Activated CD8-positive, alpha-beta memory T cell treated with anti-CD3 and anti-CD28 coated beads, Interleukin-2, amount 50 U/mL, for 1 hour (primary cell): ENCODE measurements around the gene TMEM204.

Experiments used
- DNase-seq: peaks from one replicate; pipeline ENCODE4 v3.0.0-alpha.2; 2020; ENCODE audit errors: extremely low read depth

TMEM204 gene

GRCh38 chr16:1520461-1520860 lies 13.0 kb upstream of the TMEM204 start:
- DNase-seq, result no peak

GRCh38 chr16:1523581-1524245 lies 9.8 kb upstream of the TMEM204 start:
- no peak for DNase-seq

GRCh38 chr16:1524366-1524765 lies 9.1 kb upstream of the TMEM204 start:
- no peak for DNase-seq

GRCh38 chr16:1525871-1526607 lies 7.4 kb upstream of the TMEM204 start:
- DNase-seq, result no peak

- DNase-seq, result no peak
These were observed 6.6 kb upstream of the TMEM204 start for GRCh38 chr16:1526608-1527555.

- DNase-seq, result no peak
These were observed 5.3 kb upstream of the TMEM204 start for GRCh38 chr16:1527836-1528811.

- DNase-seq, result no peak
These were observed 4.4 kb upstream of the TMEM204 start for GRCh38 chr16:1528921-1529537.

GRCh38 chr16:1530349-1530882 lies 3.0 kb upstream of the TMEM204 start:
- no peak for DNase-seq

- DNase-seq, result no peak
These were observed 2.4 kb upstream of the TMEM204 start for GRCh38 chr16:1530883-1531637.

- DNase-seq, result no peak
These were observed 1.9 kb upstream of the TMEM204 start for GRCh38 chr16:1531638-1531910.

- no peak for DNase-seq
These were observed 1.2 kb upstream of the TMEM204 start for GRCh38 chr16:1532081-1532760.

- no peak for DNase-seq
These were observed 695 bp upstream of the TMEM204 start for GRCh38 chr16:1532771-1533170.

- no peak for DNase-seq
These were observed 855 bp downstream of the TMEM204 start for GRCh38 chr16:1534021-1535020.

- no peak for DNase-seq
These were observed 2.2 kb downstream of the TMEM204 start for GRCh38 chr16:1535391-1536291.

- DNase-seq, result no peak
These were observed 3.1 kb downstream of the TMEM204 start for GRCh38 chr16:1536601-1537000.

GRCh38 chr16:1537138-1537577 lies 3.7 kb downstream of the TMEM204 start:
- no peak for DNase-seq

GRCh38 chr16:1537763-1538289 lies 4.4 kb downstream of the TMEM204 start:
- no peak for DNase-seq
